GM10266 (cell line): ENCODE results near the gene MRTFA.
A peak's percentile ranks its signal among the peaks of the same experiment; 100 is the strongest.

Source experiments
- DNase-seq: peaks from one replicate; pipeline ENCODE4 v3.0.0; 2012; ENCODE audit errors: extremely low spot score
- CTCF ChIP-seq: IDR thresholded peaks from 2 replicates; pipeline ENCODE4 v1.5.1; 2012; ENCODE audit warnings: mild to moderate bottlenecking, low read depth; ENCODE audit not compliant: control insufficient read depth, insufficient read depth; ENCODE audit errors: missing control alignments

MRTFA gene

GRCh38 chr22:40524392-40525249 is 111.9 kb downstream of the MRTFA start:
- no peak for DNase-seq
- TF ChIP-seq CTCF, result peak; percentile 27

- DNase-seq, result no peak
- TF ChIP-seq CTCF, result no peak
Observed at GRCh38 chr22:40522141-40522540, 114.4 kb downstream of the MRTFA start.

- no peak for TF ChIP-seq CTCF
Observed at GRCh38 chr22:40521046-40521445, 115.5 kb downstream of the MRTFA start.

GRCh38 chr22:40520562-40520961 is 116.0 kb downstream of the MRTFA start:
- TF ChIP-seq CTCF, result no peak
- no peak for DNase-seq

More at GRCh38 chr22:40521046-40521445, 115.5 kb downstream of the MRTFA start:
- no peak for DNase-seq

- TF ChIP-seq CTCF, result no peak
- no peak for DNase-seq
Observed at GRCh38 chr22:40519948-40520331, 116.6 kb downstream of the MRTFA start.

- peak; percentile 59 for DNase-seq
- TF ChIP-seq CTCF, result no peak
Observed at GRCh38 chr22:40519284-40519947, 117.1 kb downstream of the MRTFA start.

GRCh38 chr22:40518840-40519239 is 117.7 kb downstream of the MRTFA start:
- DNase-seq, result no peak
- no peak for TF ChIP-seq CTCF
